K562 (cell line): ENCODE results near the gene SERPINB11. TPM values are rescaled to one million over a fixed set of nuclear protein-coding genes. Genes with fewer than 3 reads are reported as not detected.

Experiments
- EP400 ChIP-seq: fragments of 450-650 bp; IDR thresholded peaks from 2 replicates; pipeline ENCODE4 v1.6.1; 2017; ENCODE audit warnings: antibody characterized with exemption, mild to moderate bottlenecking, moderate library complexity
- RAD51 ChIP-seq: fragments of 450-650 bp; IDR thresholded peaks from 2 replicates; pipeline ENCODE4 v1.7.1; 2016; ENCODE audit warnings: low read depth, mild to moderate bottlenecking, borderline replicate concordance
- ZNF175 ChIP-seq: fragments of 200-800 bp; sonication (Bioruptor generic); IDR thresholded peaks from 2 replicates; pipeline ENCODE4 v1.6.1; 2016; ENCODE audit warnings: low read depth, mild to moderate bottlenecking, missing genetic modification characterization, missing compliant biosample characterization
- ZNF644 ChIP-seq: fragments of 200-800 bp; sonication (Bioruptor generic); IDR thresholded peaks from 2 replicates; pipeline ENCODE4 v1.6.1; 2016; ENCODE audit warnings: low read depth, missing genetic modification characterization, missing compliant biosample characterization
- polyA plus RNA-seq, 8 experiments: library from polyadenylated mRNA; depleted of rRNA in 4 of 8; stranded (reverse) in 5 of 8; unstranded in 3 of 8; fragments of >200 nt; fragmentation: Nextera tagmentation in 2 of 8; fragmentation: Illumina TruSeq in 1 of 8; extraction: Ambion mirVana in 2 of 8; extraction: Trizol in 1 of 8; gene quantifications; 2 replicates each; pipeline versions ENCODE4 v1.2.1 to v1.2.3, GENCODE V29; 2011 to 2014; ENCODE audit warnings: inconsistent platforms in 1 of 8, missing spikeins in 1 of 8
- total RNA-seq, 7 experiments: library from RNA; depleted of rRNA in 6 of 7; stranded (reverse); fragments of >200 nt in 6 of 7; fragmentation: Illumina TruSeq in 2 of 7; extraction: Trizol in 2 of 7; gene quantifications; 2 replicates each; pipeline versions ENCODE4 v1.2.1 to v1.2.3, GENCODE V29; 2011 to 2021; ENCODE audit warnings: low replicate concordance in 1 of 7
- TF ChIP-seq, protein P1 (sequence below): fragments of 450-650 bp; IDR thresholded peaks from 2 replicates; pipeline ENCODE4 v1.6.1; 2016; ENCODE audit warnings: low read depth

The SERPINB11 gene
- total and polyA plus RNA-seq, 9 of the 15 experiments (the other 6 are each of a cell fraction or from before 2014, with no cell fraction given): not detected

DNA sequence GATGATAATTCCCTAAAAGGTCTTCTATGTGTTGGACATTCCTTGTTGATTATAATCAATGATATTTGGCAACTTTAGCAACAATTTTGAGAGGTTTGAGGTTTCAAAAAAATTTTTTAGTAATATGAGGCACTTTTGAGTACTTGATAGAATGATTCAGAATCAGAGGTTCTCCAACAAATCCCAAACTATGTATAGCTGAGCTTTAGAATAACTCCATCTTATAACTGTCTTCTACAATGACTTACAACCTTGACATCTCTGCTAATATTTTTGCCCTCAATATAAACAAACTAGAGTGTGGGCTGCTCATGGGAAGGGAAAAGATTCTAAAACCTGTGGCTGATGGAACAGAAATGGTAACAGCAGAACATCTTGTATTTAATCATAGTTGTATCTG lies 50.9 kb downstream of the SERPINB11 start (continued):
- TF ChIP-seq, protein P1, sequence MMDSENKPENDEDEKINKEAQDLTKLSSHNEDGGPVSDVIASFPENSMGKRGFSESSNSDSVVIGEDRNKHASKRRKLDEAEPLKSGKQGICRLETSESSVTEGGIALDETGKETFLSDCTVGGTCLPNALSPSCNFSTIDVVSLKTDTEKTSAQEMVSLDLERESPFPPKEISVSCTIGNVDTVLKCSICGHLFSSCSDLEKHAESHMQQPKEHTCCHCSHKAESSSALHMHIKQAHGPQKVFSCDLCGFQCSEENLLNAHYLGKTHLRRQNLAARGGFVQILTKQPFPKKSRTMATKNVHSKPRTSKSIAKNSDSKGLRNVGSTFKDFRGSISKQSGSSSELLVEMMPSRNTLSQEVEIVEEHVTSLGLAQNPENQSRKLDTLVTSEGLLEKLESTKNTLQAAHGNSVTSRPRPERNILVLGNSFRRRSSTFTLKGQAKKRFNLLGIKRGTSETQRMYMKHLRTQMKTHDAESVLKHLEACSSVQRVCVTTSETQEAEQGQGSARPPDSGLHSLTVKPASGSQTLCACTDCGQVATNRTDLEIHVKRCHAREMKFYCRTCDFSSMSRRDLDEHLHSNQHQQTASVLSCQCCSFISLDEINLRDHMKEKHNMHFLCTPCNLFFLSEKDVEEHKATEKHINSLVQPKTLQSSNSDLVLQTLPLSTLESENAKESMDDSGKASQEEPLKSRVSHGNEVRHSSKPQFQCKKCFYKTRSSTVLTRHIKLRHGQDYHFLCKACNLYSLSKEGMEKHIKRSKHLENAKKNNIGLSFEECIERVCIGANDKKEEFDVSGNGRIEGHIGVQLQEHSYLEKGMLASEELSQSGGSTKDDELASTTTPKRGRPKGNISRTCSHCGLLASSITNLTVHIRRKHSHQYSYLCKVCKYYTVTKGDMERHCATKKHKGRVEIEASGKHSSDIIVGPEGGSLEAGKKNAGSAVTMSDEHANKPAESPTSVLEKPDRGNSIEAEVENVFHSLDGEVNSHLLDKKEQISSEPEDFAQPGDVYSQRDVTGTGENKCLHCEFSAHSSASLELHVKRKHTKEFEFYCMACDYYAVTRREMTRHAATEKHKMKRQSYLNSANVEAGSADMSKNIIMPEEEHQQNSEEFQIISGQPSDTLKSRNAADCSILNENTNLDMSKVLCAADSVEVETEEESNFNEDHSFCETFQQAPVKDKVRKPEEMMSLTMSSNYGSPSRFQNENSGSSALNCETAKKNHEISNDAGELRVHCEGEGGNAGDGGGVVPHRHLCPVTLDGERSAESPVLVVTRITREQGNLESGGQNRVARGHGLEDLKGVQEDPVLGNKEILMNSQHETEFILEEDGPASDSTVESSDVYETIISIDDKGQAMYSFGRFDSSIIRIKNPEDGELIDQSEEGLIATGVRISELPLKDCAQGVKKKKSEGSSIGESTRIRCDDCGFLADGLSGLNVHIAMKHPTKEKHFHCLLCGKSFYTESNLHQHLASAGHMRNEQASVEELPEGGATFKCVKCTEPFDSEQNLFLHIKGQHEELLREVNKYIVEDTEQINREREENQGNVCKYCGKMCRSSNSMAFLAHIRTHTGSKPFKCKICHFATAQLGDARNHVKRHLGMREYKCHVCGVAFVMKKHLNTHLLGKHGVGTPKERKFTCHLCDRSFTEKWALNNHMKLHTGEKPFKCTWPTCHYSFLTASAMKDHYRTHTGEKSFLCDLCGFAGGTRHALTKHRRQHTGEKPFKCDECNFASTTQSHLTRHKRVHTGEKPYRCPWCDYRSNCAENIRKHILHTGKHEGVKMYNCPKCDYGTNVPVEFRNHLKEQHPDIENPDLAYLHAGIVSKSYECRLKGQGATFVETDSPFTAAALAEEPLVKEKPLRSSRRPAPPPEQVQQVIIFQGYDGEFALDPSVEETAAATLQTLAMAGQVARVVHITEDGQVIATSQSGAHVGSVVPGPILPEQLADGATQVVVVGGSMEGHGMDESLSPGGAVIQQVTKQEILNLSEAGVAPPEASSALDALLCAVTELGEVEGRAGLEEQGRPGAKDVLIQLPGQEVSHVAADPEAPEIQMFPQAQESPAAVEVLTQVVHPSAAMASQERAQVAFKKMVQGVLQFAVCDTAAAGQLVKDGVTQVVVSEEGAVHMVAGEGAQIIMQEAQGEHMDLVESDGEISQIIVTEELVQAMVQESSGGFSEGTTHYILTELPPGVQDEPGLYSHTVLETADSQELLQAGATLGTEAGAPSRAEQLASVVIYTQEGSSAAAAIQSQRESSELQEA: no peak
- TF ChIP-seq RAD51: no peak
- TF ChIP-seq ZNF644 (tag): no peak
- TF ChIP-seq EP400: no peak
- TF ChIP-seq ZNF175 (CRISPR knock-in tag): no peak
